Spleen (tissue), 11 donors: Measurements from ENCODE around the gene PLCB4. TPM values are rescaled to one million over a fixed set of nuclear protein-coding genes. Genes with fewer than 3 reads are reported as not detected.

Experiments used
- DNase-seq: peaks from one replicate; pipeline ENCODE4 v3.0.0-alpha.2; 2020
- H3K27ac ChIP-seq, 8 donors: fragments of 200-600 bp; sonication (generic) in 7 of 8; 1 replicate in 4 of 8; 2 replicates in 4 of 8; pipeline versions ENCODE4 v1.5.0 to v1.8.0; 2016 to 2021; ENCODE audit warnings: inconsistent platforms in 4 of 8, mild to moderate bottlenecking in 4 of 8, moderate library complexity in 1 of 8
- H3K27me3 ChIP-seq, 7 donors: fragments of 200-600 bp; sonication (generic) in 6 of 7; replicated peaks in 1 of 7; 1 replicate in 4 of 7; 2 replicates in 3 of 7; pipeline versions ENCODE4 v1.5.0 to v1.8.0; 2016 to 2021; ENCODE audit warnings: inconsistent platforms in 3 of 7, mild to moderate bottlenecking in 1 of 7
- H3K36me3 ChIP-seq, 6 donors: fragments of 200-600 bp; sonication (generic) in 5 of 6; 1 replicate in 4 of 6; 2 replicates in 2 of 6; pipeline versions ENCODE4 v1.5.0 to v1.8.0; 2016 to 2021; ENCODE audit warnings: inconsistent platforms in 2 of 6
- H3K4me1 ChIP-seq, 6 donors: fragments of 200-600 bp; sonication (generic) in 5 of 6; 1 replicate in 3 of 6; 2 replicates in 3 of 6; pipeline versions ENCODE4 v1.5.0 to v1.8.0; 2016 to 2021; ENCODE audit warnings: inconsistent platforms in 3 of 6
- H3K4me3 ChIP-seq, 8 donors: fragments of 200-600 bp; sonication (generic) in 7 of 8; 1 replicate in 4 of 8; 2 replicates in 4 of 8; pipeline versions ENCODE4 v1.5.0 to v1.8.0; 2016 to 2021; ENCODE audit warnings: inconsistent platforms in 4 of 8, mild to moderate bottlenecking in 4 of 8, moderate library complexity in 2 of 8
- H3K9me3 ChIP-seq, 8 donors: fragments of 200-600 bp; sonication (generic) in 7 of 8; 1 replicate in 4 of 8; 2 replicates in 4 of 8; pipeline versions ENCODE4 v1.5.0 to v1.8.0; 2016 to 2021; ENCODE audit warnings: inconsistent platforms in 4 of 8
- CTCF ChIP-seq, 11 experiments: fragments of 200-600 bp in 7 of 11; fragments of 450-650 bp in 4 of 11; sonication (generic) in 4 of 11; IDR thresholded peaks in 8 of 11; conservative IDR thresholded peaks in 3 of 11; 1 replicate in 7 of 11; 2 replicates in 4 of 11; pipeline versions ENCODE4 v1.4.0 to v1.8.0; 2016 to 2021; ENCODE audit warnings: antibody characterized with exemption in 11 of 11, inconsistent platforms in 4 of 11, mild to moderate bottlenecking in 1 of 11
- POLR2A ChIP-seq, 3 donors: fragments of 450-650 bp; IDR thresholded peaks; one replicate each; pipeline ENCODE4 v1.5.1; 2017; ENCODE audit warnings: antibody characterized with exemption in 3 of 3, mild to moderate bottlenecking in 1 of 3
- POLR2AphosphoS5 ChIP-seq, 3 donors: sonication (generic); formaldehyde crosslinking; IDR thresholded peaks; one replicate each; pipeline ENCODE4 v1.5.1; 2017; ENCODE audit warnings: antibody characterized with exemption in 3 of 3
- WGBS, 5 donors: extraction: QIAGEN DNeasy Blood & Tissue Kit in 3 of 5; methylation state at CpG; one replicate each; pipeline versions ENCODE4 v1.1.5 to v1.1.7; 2013 to 2018; 5-methylcytosine and 5-hydroxymethylcytosine counted together
- intact Hi-C: fragments of 100-400 bp; cut with DNase I; formaldehyde crosslinking; loops from one replicate; pipeline ENCODE4 v1.15.0; 2023; ENCODE audit warnings: low total_unique reads
- polyA plus RNA-seq, 3 donors: library from polyadenylated mRNA; stranded (reverse); fragments of 200-250 nt; gene quantifications; one replicate each; pipeline ENCODE4 v1.2.1, GENCODE V29; 2013
- total RNA-seq, 7 donors: library from RNA; depleted of rRNA in 3 of 7; stranded (reverse); fragments of >200 nt in 3 of 7; fragmentation: NEBNext Ultra II Directional in 4 of 7; extraction: Animal tissue kit (Norgen Biotek cat#: 25700) in 4 of 7; gene quantifications; one replicate each; pipeline versions ENCODE4 v1.1.0 to v1.2.1, GENCODE V29; 2016 to 2021
- donor health status: healthy with polysubstance abuse.
- donor health status: DM: no; HTN: no; CAD: no; lungs with moderate emphysema.
- donor health status: DM: no; HTN: no; CAD: no.
- donor health status: Bipolar disorder and iron deficiency.
- donor health status: healthy.
- donor health status: DM: no; HTN: no; CAD: no.
- donor health status: DM: yes; HTN: yes; CAD: no.

The PLCB4 gene
- total and polyA plus RNA-seq, 10 donors: 0.43 to 4.9 (median 1.6) TPM

GRCh38 chr20:9409981-9410380 is 341.1 kb downstream of the PLCB4 start:
- no peak for TF ChIP-seq POLR2A (IDR thresholded peaks at IDR 0.05)
- TF ChIP-seq CTCF (IDR thresholded peaks at IDR 0.05 in 8 of 11, conservative IDR thresholded peaks at IDR 0.05 in 3 of 11): no peak
- TF ChIP-seq POLR2AphosphoS5 (IDR thresholded peaks at IDR 0.05): no peak
- no peak for DNase-seq
- no peak overlapping the region for H3K27ac ChIP-seq
- no peaks in the 10 kb centered on the region for H3K27me3 ChIP-seq
- WGBS, 5 donors: 63 to 85% (median 79%) methylated on average over 2 of the region's 2 CpGs
- H3K36me3 ChIP-seq: no peaks in the 10 kb centered on the region
- intact Hi-C loops: loop anchor here (5.0 kb wide), 1 partner anchor 197 kb away; no protein-coding TSS in a partner anchor
- no peak overlapping the region for H3K4me3 ChIP-seq
- no peaks in the 10 kb centered on the region for H3K9me3 ChIP-seq
- H3K4me1 ChIP-seq: no peaks in the 10 kb centered on the region

- intact Hi-C loops: no loop called here
- no peak for TF ChIP-seq POLR2AphosphoS5 (IDR thresholded peaks at IDR 0.05)
- TF ChIP-seq POLR2A (IDR thresholded peaks at IDR 0.05): no peak
- no peak for TF ChIP-seq CTCF (IDR thresholded peaks at IDR 0.05 in 8 of 11, conservative IDR thresholded peaks at IDR 0.05 in 3 of 11)
- no peaks in the 10 kb centered on the region for H3K36me3 ChIP-seq
These were observed 342.9 kb downstream of the PLCB4 start for GRCh38 chr20:9411833-9412232.

GRCh38 chr20:9412309-9412708 is 343.4 kb downstream of the PLCB4 start:
- intact Hi-C loops: no loop called here
- no peaks in the 10 kb centered on the region for H3K4me1 ChIP-seq
- TF ChIP-seq POLR2A (IDR thresholded peaks at IDR 0.05) (no peak), POLR2AphosphoS5 (IDR thresholded peaks at IDR 0.05) (no peak), CTCF (IDR thresholded peaks at IDR 0.05 in 8 of 11, conservative IDR thresholded peaks at IDR 0.05 in 3 of 11) (no peak)
- no peaks in the 10 kb centered on the region for H3K27me3 ChIP-seq
- no peak for DNase-seq
- no peaks in the 10 kb centered on the region for H3K36me3 ChIP-seq
- H3K27ac ChIP-seq: no peak overlapping the region
- no peaks in the 10 kb centered on the region for H3K9me3 ChIP-seq
- no peak overlapping the region for H3K4me3 ChIP-seq
- WGBS, 5 donors: 46 to 72% (median 68%) methylated on average over 5 of the region's 5 CpGs

More at GRCh38 chr20:9411833-9412232, 342.9 kb downstream of the PLCB4 start:
- 78 to 90% (median 84%) methylated on average over 1 of the region's 1 CpG for WGBS, 5 donors
- Histone ChIP-seq H3K27me3 (no peaks in the 10 kb centered on the region), H3K27ac (no peak overlapping the region), H3K9me3 (no peaks in the 10 kb centered on the region), H3K4me3 (no peak overlapping the region), H3K4me1 (no peaks in the 10 kb centered on the region)
- no peak for DNase-seq

- intact Hi-C loops: no loop called here
- no peak overlapping the region for H3K27ac ChIP-seq
- TF ChIP-seq CTCF (IDR thresholded peaks at IDR 0.05 in 8 of 11, conservative IDR thresholded peaks at IDR 0.05 in 3 of 11) (no peak), POLR2A (IDR thresholded peaks at IDR 0.05) (no peak), POLR2AphosphoS5 (IDR thresholded peaks at IDR 0.05) (no peak)
- no peaks in the 10 kb centered on the region for H3K36me3 ChIP-seq
- DNase-seq: no peak
- H3K9me3 ChIP-seq: no peaks in the 10 kb centered on the region
- H3K27me3 ChIP-seq: no peaks in the 10 kb centered on the region
- no peak overlapping the region for H3K4me3 ChIP-seq
- 85 to 94% (median 88%) methylated on average over 10 of the region's 10 CpGs for WGBS, 5 donors
- no peaks in the 10 kb centered on the region for H3K4me1 ChIP-seq
These were observed 344.1 kb downstream of the PLCB4 start for GRCh38 chr20:9413001-9413400.
